Mesothelial cell of epicardium (in vitro differentiated cells): ENCODE results near the gene GCG. TPM values are rescaled to one million over a fixed set of nuclear protein-coding genes. Genes with fewer than 3 reads are reported as not detected.

Source experiments
- DNase-seq, 2 experiments: peaks; one replicate each; pipeline ENCODE4 v3.0.0; 2021; ENCODE audit warnings: low spot score in 2 of 2; ENCODE audit not compliant: unreplicated experiment in 2 of 2
- H3K27ac Mint-ChIP-seq: 2 replicates; pipeline ENCODE4 v1.8.0; 2021; ENCODE audit warnings: mixed read lengths
- H3K27me3 Mint-ChIP-seq: 2 replicates; pipeline ENCODE4 v1.8.0; 2021; ENCODE audit warnings: low read depth, mixed read lengths
- H3K36me3 Mint-ChIP-seq: 2 replicates; pipeline ENCODE4 v1.8.0; 2021; ENCODE audit warnings: mixed read lengths
- H3K4me1 Mint-ChIP-seq: 2 replicates; pipeline ENCODE4 v1.8.0; 2021; ENCODE audit warnings: mixed read lengths
- H3K4me3 Mint-ChIP-seq: 2 replicates; pipeline ENCODE4 v1.8.0; 2021; ENCODE audit warnings: mild to moderate bottlenecking, moderate library complexity, mixed read lengths
- H3K9me3 Mint-ChIP-seq: 2 replicates; pipeline ENCODE4 v1.8.0; 2021; ENCODE audit warnings: mixed read lengths
- total RNA-seq: library from RNA; stranded (reverse); gene quantifications from 3 replicates; pipeline ENCODE4 v1.2.1, GENCODE V29; 2021
- TF ChIP-seq, protein P1 (sequence below): fragments of 200-600 bp; sonication (generic); IDR thresholded peaks from one replicate; pipeline ENCODE4 v1.5.0; 2021; ENCODE audit warnings: antibody characterized with exemption; ENCODE audit not compliant: unreplicated experiment

Gene GCG
- 0.29 to 0.36 TPM in 2 of 3 replicates, not detected in the other for total RNA-seq

DNA sequence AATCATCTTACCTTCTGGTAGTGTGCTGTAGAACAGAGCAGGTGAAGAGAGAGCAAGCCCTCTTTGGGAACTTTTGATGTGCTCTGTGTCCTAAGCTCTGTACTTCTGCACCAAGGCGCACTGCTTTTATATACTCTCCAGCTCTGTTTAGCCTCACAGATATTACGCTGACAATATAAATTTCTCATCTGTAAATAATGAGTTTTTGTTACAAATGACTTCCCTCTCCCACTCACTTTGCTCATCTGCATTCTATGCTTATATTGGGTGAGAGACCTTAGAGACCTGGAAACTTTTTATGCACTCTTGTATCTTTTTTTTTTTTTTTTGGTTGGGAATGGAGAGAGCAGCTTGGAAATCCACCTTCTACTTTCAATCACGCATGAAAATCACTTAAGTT lies at the start of gene GCG:
Gene GCG (minus strand): TSS at position 101 of the 400 bp plus-strand sequence. CDS start 3,069 bp downstream, outside the sequence.
- Mint-ChIP-seq H3K27ac (no peak within 1 kb of the TSS), H3K9me3 (no peaks in the 10 kb centered on the region), H3K27me3 (peaks cover 32% of the 10 kb centered on the region), H3K4me3 (no peak within 1 kb of the TSS), H3K4me1 (peaks cover 14% of the 10 kb centered on the region), H3K36me3 (no peaks in the 10 kb centered on the region)
- no peak for DNase-seq
- TF ChIP-seq, protein P1, sequence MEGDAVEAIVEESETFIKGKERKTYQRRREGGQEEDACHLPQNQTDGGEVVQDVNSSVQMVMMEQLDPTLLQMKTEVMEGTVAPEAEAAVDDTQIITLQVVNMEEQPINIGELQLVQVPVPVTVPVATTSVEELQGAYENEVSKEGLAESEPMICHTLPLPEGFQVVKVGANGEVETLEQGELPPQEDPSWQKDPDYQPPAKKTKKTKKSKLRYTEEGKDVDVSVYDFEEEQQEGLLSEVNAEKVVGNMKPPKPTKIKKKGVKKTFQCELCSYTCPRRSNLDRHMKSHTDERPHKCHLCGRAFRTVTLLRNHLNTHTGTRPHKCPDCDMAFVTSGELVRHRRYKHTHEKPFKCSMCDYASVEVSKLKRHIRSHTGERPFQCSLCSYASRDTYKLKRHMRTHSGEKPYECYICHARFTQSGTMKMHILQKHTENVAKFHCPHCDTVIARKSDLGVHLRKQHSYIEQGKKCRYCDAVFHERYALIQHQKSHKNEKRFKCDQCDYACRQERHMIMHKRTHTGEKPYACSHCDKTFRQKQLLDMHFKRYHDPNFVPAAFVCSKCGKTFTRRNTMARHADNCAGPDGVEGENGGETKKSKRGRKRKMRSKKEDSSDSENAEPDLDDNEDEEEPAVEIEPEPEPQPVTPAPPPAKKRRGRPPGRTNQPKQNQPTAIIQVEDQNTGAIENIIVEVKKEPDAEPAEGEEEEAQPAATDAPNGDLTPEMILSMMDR: no peak

DNA sequence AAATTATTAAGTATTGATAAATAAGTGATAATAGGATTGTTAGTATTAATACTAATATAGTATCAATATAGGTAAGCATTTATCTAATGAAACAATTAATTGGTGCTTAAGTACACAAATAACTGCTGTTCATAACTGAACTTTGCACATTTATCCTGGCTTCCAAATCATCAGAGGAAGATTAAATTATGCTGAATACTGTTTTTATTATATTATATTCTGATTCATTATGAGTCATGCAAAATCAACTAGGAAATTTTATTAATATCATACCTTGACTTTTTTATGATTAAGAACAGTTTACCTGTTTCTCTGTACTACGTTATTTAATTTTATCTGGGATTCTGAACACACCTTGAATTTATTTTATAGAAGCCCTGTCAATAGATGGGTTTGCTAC lies 48.6 kb upstream of the GCG start:
- Mint-ChIP-seq H3K36me3 (peaks cover 6% of the 10 kb centered on the region), H3K27ac (no peak overlapping the region), H3K9me3 (no peaks in the 10 kb centered on the region), H3K27me3 (peaks cover 8% of the 10 kb centered on the region), H3K4me1 (peaks cover under 1% of the 10 kb centered on the region), H3K4me3 (no peak overlapping the region)
- TF ChIP-seq, protein P1: no peak
- no peak for DNase-seq

DNA sequence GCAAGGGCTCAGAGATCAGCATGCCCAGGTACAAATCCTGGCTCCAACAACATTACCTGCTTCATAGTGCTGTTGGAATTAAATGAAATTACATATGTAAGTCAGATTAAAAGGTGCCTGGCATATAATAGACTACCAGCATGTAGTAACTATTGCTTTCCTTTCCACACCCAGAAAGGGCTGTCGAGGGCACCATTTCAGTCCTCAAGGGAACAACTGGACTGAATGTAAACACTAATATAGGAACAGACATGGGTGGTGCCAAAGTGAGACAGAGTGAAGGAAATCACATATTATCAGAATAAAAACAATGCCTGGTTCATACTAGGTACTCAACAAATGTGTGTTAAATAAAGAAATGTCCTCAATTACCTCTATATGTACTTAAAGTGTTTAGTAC lies 47.9 kb upstream of the GCG start:
- Mint-ChIP-seq H3K27ac (no peak overlapping the region), H3K9me3 (no peaks in the 10 kb centered on the region), H3K4me3 (no peak overlapping the region), H3K4me1 (no peaks in the 10 kb centered on the region), H3K36me3 (peaks cover 6% of the 10 kb centered on the region), H3K27me3 (peaks cover 8% of the 10 kb centered on the region)
- DNase-seq: no peak
- TF ChIP-seq, protein P1: no peak

DNA sequence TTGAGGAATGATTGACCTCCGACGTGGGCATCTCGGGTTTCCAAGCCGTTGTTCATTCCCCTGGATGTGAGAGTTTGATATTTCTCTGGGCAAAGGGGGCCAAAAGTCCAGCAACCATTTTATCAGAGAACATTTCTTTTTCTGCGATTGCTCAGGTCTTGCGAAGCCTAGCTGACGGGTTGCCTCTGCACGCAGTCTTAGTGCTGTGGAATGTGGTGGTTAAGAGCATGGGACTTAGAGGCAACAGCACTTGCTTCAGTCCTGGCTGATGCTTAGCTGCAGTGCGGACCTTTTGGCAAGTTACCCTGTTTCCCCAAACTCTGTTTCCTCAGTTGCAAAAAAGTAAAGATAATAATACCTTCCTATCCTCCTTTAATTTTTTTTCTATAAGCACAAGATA lies 46.2 kb upstream of the GCG start:
- H3K4me3 Mint-ChIP-seq: no peak overlapping the region

DNA sequence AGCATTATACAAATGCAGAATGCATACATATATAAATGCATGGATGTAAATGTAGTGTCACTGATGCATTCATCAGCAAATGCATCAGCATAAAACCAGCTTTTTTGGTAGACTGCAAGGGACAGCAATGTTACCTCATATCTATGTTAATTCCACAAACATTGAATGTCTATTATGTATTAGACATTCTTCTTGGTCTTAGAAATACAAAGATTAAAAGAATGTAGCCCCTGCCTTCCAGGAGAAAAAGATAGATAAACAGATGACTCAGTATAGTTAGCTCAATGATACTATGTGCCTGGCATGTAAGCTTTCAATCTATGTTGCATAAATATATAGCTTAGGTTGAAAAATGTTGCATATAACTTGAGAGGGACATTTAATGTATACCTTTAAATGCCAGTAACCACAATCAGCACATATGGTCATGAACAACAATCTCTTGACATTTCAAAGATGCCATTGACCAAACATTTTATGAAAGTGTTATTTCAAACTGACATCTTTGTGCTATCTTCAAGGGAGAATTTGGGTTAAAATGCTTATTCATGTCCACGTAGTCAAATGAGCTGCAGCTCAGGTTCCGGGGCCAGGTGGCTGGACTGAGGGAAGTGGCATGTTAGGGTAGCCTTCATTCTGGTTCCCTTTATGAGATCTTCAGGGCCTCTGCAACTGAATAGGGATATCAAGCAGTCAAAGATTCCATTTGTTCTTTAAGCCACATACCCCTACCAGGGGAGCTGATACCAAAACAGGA lies 45.2 kb upstream of the GCG start:
- peaks cover 1% of the 10 kb centered on the region for H3K36me3 Mint-ChIP-seq

More for the DNA sequence above, 46.2 kb upstream of the GCG start:
- no peak for DNase-seq
- TF ChIP-seq, protein P1: no peak
- H3K27me3 Mint-ChIP-seq: peaks cover 8% of the 10 kb centered on the region
- no peaks in the 10 kb centered on the region for H3K9me3 Mint-ChIP-seq
- H3K36me3 Mint-ChIP-seq: peaks cover 1% of the 10 kb centered on the region
- no peak overlapping the region for H3K27ac Mint-ChIP-seq
- no peaks in the 10 kb centered on the region for H3K4me1 Mint-ChIP-seq

More for the DNA sequence above, 45.2 kb upstream of the GCG start:
- Mint-ChIP-seq H3K27me3 (peaks cover 13% of the 10 kb centered on the region), H3K27ac (no peak overlapping the region), H3K4me1 (no peaks in the 10 kb centered on the region), H3K4me3 (no peak overlapping the region), H3K9me3 (no peaks in the 10 kb centered on the region)
- TF ChIP-seq, protein P1: no peak
- no peak for DNase-seq
